NOMO-1 treated with DMSO at 0.1 percent for 48 hours (cell line): ENCODE measurements around the gene PRKACB.

ENCODE experiments used
- DNase-seq: peaks from one replicate; lab custom pipeline; 2025; ENCODE audit not compliant: unreplicated experiment; lab: John Stamatoyannopoulos, UW

PRKACB gene

DNA sequence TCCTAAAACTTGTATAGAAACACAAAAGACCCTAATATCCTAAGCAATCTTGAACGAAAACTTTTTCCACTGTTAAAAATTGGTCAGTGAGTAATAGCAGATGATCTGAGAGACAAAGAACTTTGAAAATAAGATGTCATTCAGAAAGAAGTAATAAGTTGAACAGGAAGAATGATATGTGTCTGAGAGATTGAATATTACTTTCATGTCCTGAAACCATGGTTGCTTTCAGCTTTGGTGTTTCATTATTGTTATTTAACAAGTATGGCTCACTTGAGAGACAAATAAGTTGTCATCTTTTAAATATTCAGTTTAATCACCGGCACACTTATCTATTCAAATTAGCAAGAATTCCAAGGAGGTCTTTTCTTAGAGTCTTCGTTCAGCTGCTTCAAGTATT, 11.4 kb downstream of the PRKACB start:
- no peak for DNase-seq

GRCh38 chr1:84156210-84156621, 12.1 kb downstream of the PRKACB start:
- DNase-seq: peak; percentile 85

GRCh38 chr1:84159533-84160240, 15.6 kb downstream of the PRKACB start:
- peak; percentile 53 for DNase-seq

DNA sequence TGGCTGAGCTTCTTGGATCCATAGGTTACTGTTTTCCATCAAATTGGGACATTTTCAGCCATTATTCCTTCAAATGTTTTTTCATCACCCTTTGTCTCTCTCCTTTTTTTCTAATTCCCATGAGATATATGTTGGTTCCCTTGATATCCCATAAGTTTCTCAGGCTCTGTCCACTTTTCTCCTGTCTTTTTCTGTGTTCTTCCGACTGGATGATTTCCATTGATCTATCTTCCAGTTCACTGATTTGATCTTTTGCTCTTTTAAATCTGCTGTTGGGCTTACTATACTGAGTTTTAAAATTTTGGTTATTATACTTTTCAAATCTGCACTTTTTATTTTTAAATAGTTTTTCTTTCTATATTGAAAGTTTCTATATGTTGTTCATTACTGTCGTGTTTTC, 18.2 kb downstream of the PRKACB start:
- no peak for DNase-seq

- no peak for DNase-seq
These were observed 19.3 kb downstream of the PRKACB start for GRCh38 chr1:84163123-84163931.

DNA sequence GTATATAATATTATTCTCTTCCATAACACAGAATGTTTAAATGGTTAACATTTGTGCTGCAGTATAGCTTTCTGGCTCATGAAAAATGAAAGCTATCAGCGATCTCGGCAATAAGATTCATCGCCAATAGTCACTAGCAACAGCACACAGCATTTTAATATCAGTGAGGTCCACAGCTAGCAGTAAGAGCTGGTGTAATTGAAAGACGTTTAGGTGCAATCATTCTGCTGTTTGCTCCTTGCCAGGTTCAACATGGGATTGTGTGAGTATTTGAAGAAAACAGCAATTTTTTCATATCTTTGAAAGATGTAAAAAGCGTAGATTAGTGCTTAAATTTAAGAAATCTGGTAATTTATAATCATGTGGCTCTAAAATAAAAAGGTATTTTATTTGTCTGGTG, 20.1 kb downstream of the PRKACB start:
- no peak for DNase-seq

DNA sequence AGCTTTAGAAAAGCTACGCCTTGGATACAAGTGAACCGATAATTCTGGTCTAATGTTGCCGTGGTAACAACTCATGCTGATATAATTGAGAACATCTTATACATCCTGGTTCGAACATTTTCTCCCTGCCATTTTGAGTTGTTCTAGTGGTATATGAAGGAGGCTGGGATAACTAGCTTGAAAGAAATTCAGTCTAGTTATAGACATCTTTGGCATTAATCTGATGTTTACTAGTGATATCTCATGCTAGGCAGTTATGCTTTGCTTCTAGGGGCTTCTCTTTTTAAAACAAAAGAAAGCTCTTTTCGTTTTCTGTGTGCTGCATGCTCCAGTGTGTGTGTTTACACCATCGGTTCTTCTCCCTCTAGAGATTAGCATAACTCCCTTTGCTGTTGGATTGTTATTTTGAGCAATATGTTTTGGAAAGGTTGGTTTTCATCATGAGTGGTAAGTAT, 20.5 kb downstream of the PRKACB start:
- DNase-seq: no peak

DNA sequence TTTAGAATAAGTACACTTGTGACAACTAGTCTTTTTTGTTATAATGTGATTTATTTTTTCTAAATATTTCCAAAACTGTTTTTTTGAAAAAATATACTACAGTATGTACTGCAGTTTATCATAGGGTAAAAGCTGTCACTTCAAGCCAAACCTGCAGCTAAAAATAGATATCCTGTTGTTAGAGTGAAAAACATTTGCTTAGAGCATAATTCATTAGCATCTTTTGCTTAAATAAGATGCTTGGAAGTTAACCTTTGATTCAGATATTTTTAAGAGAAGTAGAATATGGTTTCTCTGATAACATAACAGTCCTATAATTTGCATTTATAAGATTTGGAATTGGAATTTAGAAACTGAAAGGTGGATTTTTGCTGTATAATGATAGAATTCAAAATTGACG, 21.5 kb downstream of the PRKACB start:
- no peak for DNase-seq

DNA sequence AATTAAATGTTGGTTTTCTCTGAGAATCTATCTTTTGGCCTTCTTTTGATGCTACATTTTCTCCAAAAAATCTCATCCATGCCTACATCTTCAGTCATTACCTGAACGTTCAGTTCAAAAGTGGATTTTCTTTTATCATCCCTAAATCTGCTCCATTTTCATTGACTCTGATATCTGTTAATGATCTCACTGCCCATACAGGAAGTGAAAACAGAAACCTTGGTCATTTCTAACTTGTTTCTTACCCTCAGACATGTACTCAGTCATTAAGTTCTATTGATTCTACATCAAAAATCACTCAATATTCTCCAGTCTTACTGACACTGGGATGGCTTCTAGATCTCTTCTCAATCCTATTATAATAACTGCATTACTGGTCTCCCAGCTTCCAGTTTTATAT, 22.7 kb downstream of the PRKACB start:
- no peak for DNase-seq

GRCh38 chr1:84168783-84169182, 24.7 kb downstream of the PRKACB start:
- DNase-seq: no peak

DNA sequence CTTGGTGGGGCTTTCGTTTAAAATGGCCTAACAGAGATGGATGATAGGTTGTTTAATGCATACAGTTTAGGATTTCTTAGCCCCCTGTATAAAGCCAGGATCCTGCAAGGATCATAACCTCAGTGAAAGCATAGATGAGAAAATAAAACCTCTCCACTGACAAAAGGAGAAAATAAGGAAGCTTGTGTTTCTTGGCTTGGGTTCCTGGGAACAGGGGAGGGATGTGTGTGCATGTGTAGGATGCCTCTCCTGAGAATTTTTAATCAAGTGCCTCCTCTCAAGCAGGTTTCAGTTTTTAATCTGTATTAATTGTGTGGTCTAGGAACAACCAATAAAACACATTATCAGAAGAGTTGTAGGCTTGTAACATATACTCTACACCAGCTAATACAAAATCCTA, 26.1 kb downstream of the PRKACB start:
- no peak for DNase-seq

GRCh38 chr1:84171481-84171880, 27.4 kb downstream of the PRKACB start:
- no peak for DNase-seq

GRCh38 chr1:84174051-84174556, 30.0 kb downstream of the PRKACB start:
- DNase-seq: no peak

DNA sequence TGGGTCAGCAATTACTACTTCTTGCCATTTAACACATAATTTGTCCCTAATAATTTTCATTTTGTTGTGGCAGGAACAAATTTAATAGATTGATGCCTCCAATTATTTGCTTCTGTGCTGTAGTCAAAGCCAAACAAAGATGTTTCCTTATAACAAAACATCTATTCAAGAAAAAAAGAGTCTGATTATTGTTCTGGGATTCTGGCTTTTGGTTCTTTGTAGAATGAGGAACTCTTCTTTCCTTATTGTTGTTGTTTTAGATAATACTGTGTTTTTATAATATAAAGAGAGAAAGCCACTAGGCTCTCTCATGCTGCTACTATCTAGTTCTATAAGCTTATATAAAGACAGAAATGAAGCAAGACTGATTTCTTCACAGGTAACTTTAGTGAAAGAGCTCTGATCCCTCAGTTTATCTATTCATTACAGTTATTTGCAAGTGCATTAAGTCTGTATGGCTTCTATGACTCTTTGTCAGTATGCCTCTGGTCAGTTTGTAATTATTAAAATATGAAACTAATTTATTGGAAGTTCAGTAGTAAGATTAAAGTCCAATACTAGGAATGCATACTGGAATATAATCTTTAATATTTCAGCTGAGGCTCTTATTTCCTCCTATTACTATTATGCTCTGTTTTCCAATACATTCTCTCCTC, 37.4 kb downstream of the PRKACB start:
- DNase-seq: no peak

GRCh38 chr1:84190455-84190854, 46.4 kb downstream of the PRKACB start:
- DNase-seq: no peak

- DNase-seq: no peak
These were observed 48.6 kb downstream of the PRKACB start for GRCh38 chr1:84192681-84193080.

DNA sequence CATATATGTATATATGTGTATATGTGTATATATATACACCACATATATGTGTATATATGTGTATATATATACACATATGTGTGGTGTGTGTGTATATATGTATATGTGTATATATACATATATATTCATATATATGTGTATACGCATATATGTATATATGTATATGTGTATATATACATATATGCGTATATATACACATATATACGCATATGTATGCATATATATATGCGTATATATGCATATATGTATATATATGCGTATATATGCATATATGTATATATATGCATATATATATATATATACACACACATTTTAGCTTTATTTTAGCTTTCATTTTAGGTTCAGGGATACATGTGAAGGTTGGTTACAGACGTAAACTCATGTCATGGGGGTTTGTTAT, 54.8 kb downstream of the PRKACB start:
- DNase-seq: no peak

DNA sequence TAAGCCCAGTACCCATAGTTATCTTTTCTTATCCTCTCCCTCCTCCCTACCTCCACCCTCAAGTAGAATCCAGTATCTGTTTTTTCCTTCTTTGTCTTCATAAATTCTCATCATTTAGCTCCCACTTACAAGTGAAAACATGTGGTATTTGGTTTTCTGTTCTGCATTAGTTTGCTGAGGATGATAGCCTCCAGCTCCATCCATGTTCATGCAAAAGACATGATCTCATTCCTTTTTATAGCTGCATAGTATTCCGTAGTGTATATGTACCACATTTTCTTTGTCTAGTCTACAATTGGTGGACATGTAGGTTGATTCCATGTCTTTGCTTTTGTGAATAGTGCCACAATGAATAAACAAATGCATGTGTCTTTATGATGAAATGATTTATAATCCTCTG, 55.2 kb downstream of the PRKACB start:
- no peak for DNase-seq

DNA sequence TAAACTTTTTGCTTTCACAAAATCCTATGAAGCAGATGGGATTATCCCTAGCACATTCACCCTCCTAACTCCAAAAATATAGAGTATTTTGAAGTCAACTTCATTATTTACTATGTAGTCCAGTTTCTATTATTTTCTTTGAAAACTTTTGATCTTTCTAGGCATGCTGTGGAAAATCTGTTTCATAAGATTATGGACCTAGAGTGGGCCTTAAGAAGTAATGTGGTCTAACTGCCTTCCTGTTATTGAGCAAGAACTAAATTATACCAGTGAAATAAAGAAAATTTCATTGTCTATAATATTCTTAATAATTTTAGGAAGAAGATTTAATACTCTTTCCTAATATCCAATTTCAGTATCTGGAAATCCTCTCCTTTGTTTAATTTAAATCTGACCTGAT, 58.1 kb downstream of the PRKACB start:
- peak; percentile 44 for DNase-seq

DNA sequence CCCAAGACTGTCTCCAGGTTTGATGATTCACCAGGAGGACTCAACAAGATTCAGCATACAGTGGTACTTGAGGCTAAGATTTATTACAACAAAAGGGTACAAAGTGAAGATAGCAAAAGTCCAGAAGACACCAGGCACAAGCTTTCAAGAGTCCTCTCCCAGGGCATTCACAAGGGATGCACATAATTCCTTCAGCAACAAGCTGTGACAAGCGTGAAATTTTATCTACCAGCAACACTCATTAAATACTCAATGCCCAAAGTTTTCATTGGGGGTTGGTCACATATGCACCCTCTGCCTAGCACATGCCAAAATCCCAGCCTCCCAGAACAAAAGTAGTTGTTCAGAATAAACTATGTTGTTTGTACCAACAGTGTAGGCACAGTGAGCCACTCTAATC, 62.3 kb downstream of the PRKACB start:
- no peak for DNase-seq

GRCh38 chr1:84208935-84209334, 64.9 kb downstream of the PRKACB start:
- DNase-seq: no peak
